Retina (tissue), 1 donor: ENCODE results near the gene GMDS.

Source experiments
- DNase-seq: peaks from one replicate; pipeline ENCODE4 v3.0.0-alpha.2; 2016

GMDS gene

GRCh38 chr6:2030682-2031244 lies 214.6 kb downstream of the GMDS start:
- DNase-seq: no peak

- DNase-seq: no peak
Measured at GRCh38 chr6:2029952-2030351, 215.5 kb downstream of the GMDS start.

GRCh38 chr6:2029130-2029794 lies 216.1 kb downstream of the GMDS start:
- no peak for DNase-seq

GRCh38 chr6:2028457-2029038 lies 216.9 kb downstream of the GMDS start:
- no peak for DNase-seq

GRCh38 chr6:2026133-2026532 lies 219.3 kb downstream of the GMDS start:
- peak; percentile 32 for DNase-seq

GRCh38 chr6:2021713-2022125 lies 223.7 kb downstream of the GMDS start:
- DNase-seq: peak; percentile 72

- DNase-seq: no peak
Measured at GRCh38 chr6:2020909-2021308, 224.5 kb downstream of the GMDS start.

GRCh38 chr6:2019051-2019450 lies 226.4 kb downstream of the GMDS start:
- DNase-seq: no peak

- DNase-seq: no peak
Measured at GRCh38 chr6:2016040-2016439, 229.4 kb downstream of the GMDS start.

- no peak for DNase-seq
Measured at GRCh38 chr6:2008383-2008976, 236.9 kb downstream of the GMDS start.

- DNase-seq: no peak
Measured at GRCh38 chr6:2007165-2007564, 238.2 kb downstream of the GMDS start.

GRCh38 chr6:2004888-2005287 lies 240.5 kb downstream of the GMDS start:
- no peak for DNase-seq

GRCh38 chr6:2000962-2001361 lies 244.4 kb downstream of the GMDS start:
- DNase-seq: no peak

- no peak for DNase-seq
Measured at GRCh38 chr6:1997702-1998101, 247.7 kb downstream of the GMDS start.

GRCh38 chr6:1995636-1996035 lies 249.8 kb downstream of the GMDS start:
- no peak for DNase-seq

- no peak for DNase-seq
Measured at GRCh38 chr6:1993042-1993441, 252.4 kb downstream of the GMDS start.

GRCh38 chr6:1991332-1991878 lies 254.0 kb downstream of the GMDS start:
- no peak for DNase-seq

- peak; percentile 24 for DNase-seq
Measured at GRCh38 chr6:1988843-1989242, 256.6 kb downstream of the GMDS start.

- DNase-seq: no peak
Measured at GRCh38 chr6:1987640-1988039, 257.8 kb downstream of the GMDS start.

- DNase-seq: no peak
Measured at GRCh38 chr6:1986454-1987243, 258.8 kb downstream of the GMDS start.

GRCh38 chr6:1984346-1984994 lies 260.9 kb downstream of the GMDS start:
- no peak for DNase-seq

GRCh38 chr6:1983850-1984249 lies 261.6 kb downstream of the GMDS start:
- no peak for DNase-seq

- DNase-seq: no peak
Measured at GRCh38 chr6:1972962-1973361, 272.4 kb downstream of the GMDS start.
